K562 (cell line): ENCODE measurements around the gene MPRIP. TPM values are rescaled to one million over a fixed set of nuclear protein-coding genes. Genes with fewer than 3 reads are reported as not detected.
A peak's percentile ranks its signal among the peaks of the same experiment; 100 is the strongest.

ENCODE experiments used
- ATAC-seq: fragments of 200-7000 bp; cut with Tn5 transposase; 3 replicates; pipeline ENCODE4 v1.9.1; 2020; ENCODE audit warnings: moderate library complexity
- BruUV-seq: library from RNA; stranded (reverse); fragments of 400-500 nt; replicated peaks from 2 replicates; lab custom pipeline; 2021; lab: Mats Ljungman, UMichigan
- CTCF ChIA-PET: fragments of 300-600 bp; formaldehyde crosslinking; extraction: SDS; loops from one replicate; lab custom pipeline; 2021; ENCODE audit warnings: low intra/inter-chr PET ratio; lab: Yijun Ruan, JAX
- POLR2A ChIA-PET: fragments of 300-600, 350-650 bp; sonication (Branson Sonifier 250); formaldehyde crosslinking; extraction: SDS; loops from one replicate; lab custom pipeline; 2021; ENCODE audit warnings: antibody characterized with exemption, inconsistent platforms; lab: Yijun Ruan, JAX
- DNase-seq, 4 experiments: peaks; one replicate each; pipeline versions ENCODE4 v3.0.0 to v3.0.0-alpha.2; 2011 to 2018; ENCODE audit warnings: low spot score in 3 of 4, mixed read lengths in 3 of 4; ENCODE audit errors: extremely low read depth in 1 of 4
- FAIRE-seq: peaks from 2 replicates; lab custom pipeline; 2011; peaks lifted over from hg19 to GRCh38; lab: Jason Lieb, UNC
- H2AFZ ChIP-seq: 2 replicates; pipeline ENCODE4 v1.6.0; 2011; ENCODE audit warnings: low read depth, low read length, control low read depth, inconsistent platforms
- H3K27ac ChIP-seq: fragments of 200-600 bp; 3 replicates; pipeline ENCODE4 v1.8.0; 2011; ENCODE audit warnings: low read depth, mild to moderate bottlenecking, control low read depth, inconsistent platforms, low read length, moderate library complexity, mixed read lengths; ENCODE audit errors: extremely low read depth
- H3K27me3 ChIP-seq, 2 experiments: fragments of 300-600 bp in 1 of 2; 2 replicates in 1 of 2; 3 replicates in 1 of 2; pipeline versions ENCODE4 v1.6.0 to v1.8.0; 2011; ENCODE audit warnings: inconsistent platforms in 2 of 2, low read length in 2 of 2, mild to moderate bottlenecking in 1 of 2, mixed read lengths in 1 of 2, moderate library complexity in 1 of 2; ENCODE audit not compliant: control insufficient read depth in 2 of 2, insufficient read depth in 2 of 2
- H3K36me3 ChIP-seq: fragments of 300-600 bp; 3 replicates; pipeline ENCODE4 v1.8.0; 2011; ENCODE audit warnings: mild to moderate bottlenecking, low read length, inconsistent platforms; ENCODE audit not compliant: control insufficient read depth, insufficient read depth
- H3K4me1 ChIP-seq, 2 experiments: fragments of 200-600 bp in 1 of 2; replicated peaks in 1 of 2; 2 replicates in 1 of 2; 3 replicates in 1 of 2; pipeline versions ENCODE4 v1.5.1 to v1.8.0; 2011; ENCODE audit warnings: inconsistent platforms in 2 of 2, low read length in 2 of 2, mild to moderate bottlenecking in 1 of 2, mixed read lengths in 1 of 2, moderate library complexity in 1 of 2; ENCODE audit not compliant: control insufficient read depth in 2 of 2, insufficient read depth in 2 of 2
- H3K4me2 ChIP-seq: 2 replicates; pipeline ENCODE4 v1.6.1; 2011; ENCODE audit warnings: low read length, control low read depth, inconsistent platforms, mixed read lengths; ENCODE audit not compliant: insufficient read depth
- H3K4me3 ChIP-seq: fragments of 200-600 bp; sonication (generic), shearing (Covaris generic); 2 replicates; pipeline ENCODE4 v1.5.1; 2016; ENCODE audit warnings: control low read depth, inconsistent platforms
- H3K79me2 ChIP-seq: fragments of 200-600 bp; 3 replicates; pipeline ENCODE4 v1.8.0; 2011; ENCODE audit warnings: low read length, inconsistent platforms; ENCODE audit not compliant: control insufficient read depth, insufficient read depth
- H3K9ac ChIP-seq, 2 experiments: 2 replicates each; pipeline versions ENCODE4 v1.6.0 to v1.6.1; 2011; ENCODE audit warnings: low read depth in 2 of 2, low read length in 2 of 2, control low read depth in 1 of 2, inconsistent platforms in 1 of 2, mild to moderate bottlenecking in 1 of 2, mixed read lengths in 1 of 2; ENCODE audit not compliant: insufficient read depth in 1 of 2
- H3K9me1 ChIP-seq: one replicate; pipeline ENCODE4 v1.6.0; 2011; ENCODE audit warnings: inconsistent platforms, mild to moderate bottlenecking, low read length, moderate library complexity; ENCODE audit not compliant: control insufficient read depth, insufficient read depth
- H3K9me3 ChIP-seq: replicated peaks from 2 replicates; pipeline ENCODE4 v1.5.1; 2011; ENCODE audit warnings: low read depth, low read length, inconsistent platforms; ENCODE audit not compliant: control insufficient read depth, insufficient read depth
- H4K20me1 ChIP-seq: replicated peaks from 2 replicates; pipeline ENCODE4 v1.6.1; 2011; ENCODE audit warnings: low read length, inconsistent platforms, mixed read lengths; ENCODE audit not compliant: control insufficient read depth, insufficient read depth
- BHLHE40 ChIP-seq: IDR thresholded peaks from 2 replicates; pipeline ENCODE4 v1.6.1; 2011; ENCODE audit warnings: low read length, improper control_type of control experiment
- EP300 ChIP-seq: IDR thresholded peaks from 2 replicates; pipeline ENCODE4 v1.6.1; 2012; ENCODE audit warnings: low read length, improper control_type of control experiment
- EWSR1 ChIP-seq: fragments of 450-650 bp; IDR thresholded peaks from 2 replicates; pipeline ENCODE4 v1.6.1; 2018; ENCODE audit warnings: borderline replicate concordance, mild to moderate bottlenecking, low read depth, moderate library complexity; ENCODE audit not compliant: partially characterized antibody
- MCM5 ChIP-seq: fragments of 450-650 bp; IDR thresholded peaks from 2 replicates; pipeline ENCODE4 v1.6.1; 2016; ENCODE audit warnings: low read depth
- POLR2B ChIP-seq: fragments of 450-650 bp; IDR thresholded peaks from 2 replicates; pipeline ENCODE4 v1.6.1; 2018; ENCODE audit warnings: low read depth; ENCODE audit not compliant: partially characterized antibody
- POLR2H ChIP-seq: IDR thresholded peaks from 2 replicates; pipeline ENCODE4 v1.6.1; 2016; ENCODE audit warnings: missing genetic modification characterization, low read depth, mild to moderate bottlenecking, control low read depth, missing compliant biosample characterization, moderate library complexity
- RBM39 ChIP-seq: fragments of 200-400 bp; formaldehyde crosslinking; optimal IDR thresholded peaks from 2 replicates; pipeline ENCODE3; 2018; ENCODE audit warnings: low read depth, low read length
- RFX1 ChIP-seq: fragments of 450-650 bp; IDR thresholded peaks from 2 replicates; pipeline ENCODE4 v1.6.1; 2016; ENCODE audit warnings: mild to moderate bottlenecking, moderate library complexity
- SMAD1 ChIP-seq: fragments of 150-350 bp; IDR thresholded peaks from 2 replicates; pipeline ENCODE4 v1.6.1; 2014; ENCODE audit warnings: low read length, low read depth; ENCODE audit not compliant: partially characterized antibody
- SMARCA4 ChIP-seq: fragments of 450-650 bp; IDR thresholded peaks from 2 replicates; pipeline ENCODE4 v1.6.1; 2016
- ZBTB33 ChIP-seq: sonication (generic); formaldehyde crosslinking; IDR thresholded peaks from 2 replicates; pipeline ENCODE4 v1.8.1; 2023; ENCODE audit warnings: mild to moderate bottlenecking, missing genetic modification reagents
- ZNF232 ChIP-seq: sonication (generic); formaldehyde crosslinking; IDR thresholded peaks from 2 replicates; pipeline ENCODE4 v1.8.0; 2022; ENCODE audit warnings: mild to moderate bottlenecking, missing genetic modification reagents
- ZNF444 ChIP-seq: fragments of 250-450 bp; sonication (Bioruptor Pico); IDR thresholded peaks from 2 replicates; pipeline ENCODE4 v1.4.0; 2020; ENCODE audit warnings: mild to moderate bottlenecking, moderate library complexity
- WGBS: fragments of 100-300 bp; shearing (Covaris generic); methylation state at CpG from one replicate; pipeline ENCODE4 v1.1.6; 2016; ENCODE audit warnings: low coverage, mixed read lengths; ENCODE audit not compliant: insufficient coverage; ENCODE audit errors: missing lambda C conversion rate; 5-methylcytosine and 5-hydroxymethylcytosine counted together
- in situ Hi-C: fragments of 300-500 bp; cut with MboI; formaldehyde crosslinking; loops from 4 replicates; pipeline ENCODE4 v1.15.0; 2018; ENCODE audit warnings: inconsistent platforms, mixed read lengths
- intact Hi-C: fragments of 100-400 bp; cut with micrococcal nuclease; formaldehyde crosslinking; loops from 2 replicates; pipeline ENCODE4 v1.14.2; 2022
- polyA plus RNA-seq, 8 experiments: library from polyadenylated mRNA; depleted of rRNA in 4 of 8; stranded (reverse) in 5 of 8; unstranded in 3 of 8; fragments of >200 nt; fragmentation: Nextera tagmentation in 2 of 8; fragmentation: Illumina TruSeq in 1 of 8; extraction: Ambion mirVana in 2 of 8; extraction: Trizol in 1 of 8; gene quantifications; 2 replicates each; pipeline versions ENCODE4 v1.2.1 to v1.2.3, GENCODE V29; 2011 to 2014; ENCODE audit warnings: inconsistent platforms in 1 of 8, missing spikeins in 1 of 8
- total RNA-seq, 7 experiments: library from RNA; depleted of rRNA in 6 of 7; stranded (reverse); fragments of >200 nt in 6 of 7; fragmentation: Illumina TruSeq in 2 of 7; extraction: Trizol in 2 of 7; gene quantifications; 2 replicates each; pipeline versions ENCODE4 v1.2.1 to v1.2.3, GENCODE V29; 2011 to 2021; ENCODE audit warnings: low replicate concordance in 1 of 7
- TF ChIP-seq, protein P1 (sequence below): sonication (generic); formaldehyde crosslinking; IDR thresholded peaks from 2 replicates; pipeline ENCODE4 v1.9.0; 2022; ENCODE audit warnings: mild to moderate bottlenecking, missing genetic modification reagents

MPRIP gene
- total and polyA plus RNA-seq, 9 of the 15 experiments (the other 6 are each of a cell fraction or from before 2014, with no cell fraction given), result 10.0 to 72.6 (median 30.1) TPM

DNA sequence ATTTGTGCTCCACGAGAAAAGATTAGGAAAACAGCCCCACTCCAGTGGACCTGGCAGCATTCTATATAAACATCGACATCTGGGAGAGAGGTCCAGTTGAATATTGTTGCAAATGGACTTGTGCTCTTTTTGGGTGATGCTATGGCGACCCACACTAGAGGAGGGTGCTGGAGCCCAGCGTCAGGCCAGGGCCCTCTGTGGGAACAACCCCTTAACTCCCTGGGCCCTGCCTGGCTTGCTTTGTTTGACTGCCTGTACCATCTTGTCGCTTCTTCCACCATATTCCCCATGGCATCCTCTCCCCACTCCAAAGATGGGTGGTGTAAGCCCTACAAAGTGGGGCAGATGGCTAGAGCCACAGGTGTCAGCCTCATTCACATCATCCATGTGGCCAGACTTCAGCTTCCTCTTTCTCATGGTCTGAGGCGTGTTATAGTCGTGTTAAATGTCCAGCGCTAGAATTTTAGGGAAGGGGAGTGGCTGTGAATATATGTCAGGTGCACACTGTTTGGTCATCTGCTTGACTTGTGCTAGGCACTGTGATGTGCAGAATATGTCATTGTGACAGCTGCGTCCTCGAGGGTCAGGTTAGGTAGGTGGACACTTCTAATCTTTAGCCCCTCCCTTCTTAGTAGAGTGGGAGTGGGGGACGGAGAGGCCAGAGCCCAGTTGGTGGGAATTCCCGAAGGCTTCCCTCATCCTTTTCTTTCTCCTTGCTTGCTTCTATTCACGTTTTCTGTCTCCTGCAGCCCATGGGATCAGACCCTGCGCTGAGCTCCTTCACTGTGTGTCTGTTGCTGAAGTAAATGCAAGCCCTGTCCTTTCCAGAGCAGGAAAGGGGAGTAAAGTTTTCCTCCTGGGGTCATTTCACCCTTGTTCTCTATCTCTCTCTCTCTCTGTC lies 49.8 kb downstream of the MPRIP start:
- no peaks in the 10 kb centered on the region for H3K9me3 ChIP-seq
- no peak overlapping the region for H3K4me3 ChIP-seq
- no TSS peak for BruUV-seq
- no peaks in the 10 kb centered on the region for H3K79me2 ChIP-seq
- no peaks in the 10 kb centered on the region for H3K27me3 ChIP-seq
- H3K4me2 ChIP-seq, result no peak overlapping the region
- DNase-seq, result no peak
- no peak overlapping the region for H2AFZ ChIP-seq
- 69% methylated on average over 12 of the region's 14 CpGs for WGBS
- H3K27ac ChIP-seq, result no peak overlapping the region
- in situ Hi-C loops (no loop called here), intact Hi-C loops (no loop called here)
- H3K36me3 ChIP-seq, result peaks cover 8% of the 10 kb centered on the region; the same call in 2 of the 3 replicates
- H3K9ac ChIP-seq, result no peak overlapping the region
- no peaks in the 10 kb centered on the region; the same call in 1 of the 2 replicates for H4K20me1 ChIP-seq
- H3K4me1 ChIP-seq, result peaks cover 19 to 22% of the 10 kb centered on the region in 2 experiments; a peak in 4 of 5 replicates
- H3K9me1 ChIP-seq, result no peaks in the 10 kb centered on the region
- no peak for ATAC-seq
- TF ChIP-seq RBM39 (no peak), POLR2B (no peak)
- TF ChIP-seq, protein P1, sequence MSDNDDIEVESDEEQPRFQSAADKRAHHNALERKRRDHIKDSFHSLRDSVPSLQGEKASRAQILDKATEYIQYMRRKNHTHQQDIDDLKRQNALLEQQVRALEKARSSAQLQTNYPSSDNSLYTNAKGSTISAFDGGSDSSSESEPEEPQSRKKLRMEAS (CRISPR knock-in tag), result 0 out of 2 replicates have a peak, but pooled peaks have one; percentile 3
- POLR2A ChIA-PET, result interaction anchor here (0.6 to 0.7 kb wide), 2 partner anchors 240 to 642 kb away, joined by 3 read pairs; no protein-coding TSS in a partner anchor
- CTCF ChIA-PET, result no interaction called here
- FAIRE-seq, result no peak

GRCh38 chr17:17093764-17094163 lies 51.5 kb downstream of the MPRIP start:
- Histone ChIP-seq H3K9me1 (no peaks in the 10 kb centered on the region), H3K27me3 (no peaks in the 10 kb centered on the region), H3K9ac (no peak overlapping the region; a peak in 1 of 4 replicates), H3K4me3 (no peak overlapping the region), H3K79me2 (no peaks in the 10 kb centered on the region), H3K9me3 (no peaks in the 10 kb centered on the region), H2AFZ (no peak overlapping the region), H4K20me1 (no peaks in the 10 kb centered on the region; the same call in 1 of the 2 replicates), H3K27ac (no peak overlapping the region), H3K36me3 (no peaks in the 10 kb centered on the region), H3K4me2 (no peak overlapping the region), H3K4me1 (peaks cover 6 to 12% of the 10 kb centered on the region in 2 experiments; a peak in 4 of 5 replicates)
- in situ Hi-C loops, result no loop called here
- 34% methylated on average over 5 of the region's 5 CpGs for WGBS
- POLR2A ChIA-PET, result interaction anchor here (0.6 kb wide), 1 partner anchor 27 kb away, joined by 3 read pairs; no protein-coding TSS in a partner anchor
- no peak for FAIRE-seq
- no peak for ATAC-seq
- no peak for DNase-seq
- CTCF ChIA-PET, result no interaction called here
- intact Hi-C loops, result no loop called here
- no TSS peak for BruUV-seq
- no peak for TF ChIP-seq BHLHE40
- TF ChIP-seq EWSR1, result no peak
- TF ChIP-seq ZNF444 (CRISPR knock-in tag), result no peak
- TF ChIP-seq ZNF232 (CRISPR knock-in tag), result no peak
- TF ChIP-seq POLR2H (tag), result no peak
- TF ChIP-seq MCM5, result no peak
- TF ChIP-seq SMARCA4, result no peak
- no peak for TF ChIP-seq RFX1
- no peak for TF ChIP-seq ZBTB33 (CRISPR knock-in tag)
- TF ChIP-seq EP300, result no peak
- no peak for TF ChIP-seq SMAD1
